HG03135 (cell line): ENCODE results near the gene PCK1.

Experiments used
- ATAC-seq: cut with Tn5 transposase; IDR thresholded peaks from one replicate; pipeline ENCODE4 v1.9.1; 2021; ENCODE audit warnings: mild to moderate bottlenecking, moderate library complexity; ENCODE audit not compliant: unreplicated experiment

The PCK1 gene

DNA sequence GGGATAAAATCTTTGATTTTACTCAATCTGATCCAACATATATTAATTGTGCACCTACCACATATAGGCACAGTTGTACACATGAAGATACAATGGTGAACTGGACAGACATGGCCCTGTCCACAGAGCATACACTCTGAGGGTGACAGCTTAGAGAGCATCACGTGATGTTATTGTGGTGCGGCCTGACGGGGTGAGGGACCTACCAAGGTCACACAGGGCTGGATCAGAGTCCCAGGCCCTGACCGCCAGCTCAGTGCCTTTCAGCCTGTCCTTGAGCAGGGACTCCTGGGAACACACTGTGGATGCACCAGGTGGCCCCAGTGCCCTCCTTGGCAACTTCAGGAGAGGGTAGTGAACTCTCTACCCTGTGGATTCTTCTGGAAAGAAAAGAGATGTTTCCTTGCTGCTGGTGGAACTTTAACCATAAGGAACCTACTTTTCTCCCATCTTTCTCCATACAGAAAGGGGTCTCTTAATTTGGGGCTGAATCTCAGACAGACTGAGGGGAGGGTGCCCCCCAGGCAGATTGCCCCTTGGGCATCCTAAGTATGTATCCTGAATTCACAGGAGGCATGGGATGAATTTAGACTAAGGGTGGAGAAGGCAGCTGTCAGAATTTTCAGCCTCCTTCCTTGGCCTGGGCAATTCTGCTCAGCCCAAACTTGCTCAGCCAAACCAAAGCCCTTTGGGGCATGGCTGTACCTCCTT, 26.5 kb downstream of the PCK1 start:
- no peak for ATAC-seq

DNA sequence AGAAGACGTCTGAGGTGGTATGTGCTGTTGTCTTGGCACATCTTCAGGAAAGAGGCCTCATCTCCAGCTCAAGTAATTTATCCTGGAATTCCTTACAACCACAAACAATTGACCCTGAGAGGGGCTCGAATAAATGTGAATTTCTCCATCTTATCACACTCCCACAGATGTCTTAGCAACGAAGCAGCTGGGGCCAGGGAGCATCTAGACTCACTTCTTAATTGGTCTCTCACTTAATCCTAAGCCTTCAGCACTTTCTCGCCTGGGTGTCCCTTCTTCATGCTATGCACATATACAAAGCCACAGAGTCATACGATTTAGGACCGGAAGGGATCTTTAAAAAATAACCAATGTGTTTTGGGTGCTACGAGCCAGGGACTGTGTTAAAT, 27.1 kb downstream of the PCK1 start:
- ATAC-seq, result no peak

DNA sequence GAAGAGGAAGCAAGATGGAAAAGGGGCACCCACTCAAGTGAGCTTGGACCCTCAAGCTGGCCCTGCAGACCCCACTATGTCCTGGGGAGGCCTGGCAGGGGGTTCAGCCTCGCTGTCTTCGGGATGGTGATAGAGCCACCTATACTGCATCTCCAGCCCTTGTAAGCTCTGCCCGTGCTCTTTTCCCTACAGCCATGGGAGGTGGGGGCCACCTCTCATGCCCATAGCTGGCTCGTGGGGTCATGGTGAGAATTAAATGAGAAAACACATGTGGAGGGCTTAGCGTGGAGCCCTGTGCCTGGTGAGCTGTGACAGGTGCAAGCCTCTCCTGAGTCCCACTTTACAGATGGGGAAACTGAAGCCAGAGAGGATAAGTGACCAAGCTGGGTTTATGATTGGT, 27.7 kb downstream of the PCK1 start:
- no peak for ATAC-seq

DNA sequence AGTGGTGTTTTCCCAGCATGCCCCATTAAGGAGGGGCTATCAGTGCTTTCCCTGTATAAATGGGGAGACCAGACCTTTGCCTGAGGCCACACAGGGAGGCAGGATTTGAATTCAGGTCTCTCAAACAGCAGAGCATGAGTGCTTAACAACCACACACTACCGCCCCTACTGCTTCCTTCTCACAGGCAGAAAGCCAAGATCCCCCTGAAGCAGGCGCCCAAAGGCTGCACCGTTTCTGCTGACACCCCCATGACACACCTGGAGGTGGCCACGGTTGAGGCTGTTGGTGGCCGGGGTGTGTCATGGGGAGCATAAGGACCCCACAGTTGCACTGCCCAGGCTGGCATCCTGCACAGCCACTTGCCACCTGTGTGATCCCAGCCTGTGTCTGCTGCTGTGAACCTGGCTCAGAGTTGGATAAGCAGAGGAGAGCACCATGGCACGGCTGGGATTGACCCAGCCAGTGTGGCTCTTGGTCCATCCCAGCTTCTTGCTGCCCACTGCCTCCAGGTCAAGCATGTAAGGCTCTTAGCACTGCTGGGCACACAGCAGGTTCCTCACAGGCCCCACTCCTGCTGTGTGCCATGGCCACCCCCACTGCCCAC, 28.3 kb downstream of the PCK1 start:
- no peak for ATAC-seq

DNA sequence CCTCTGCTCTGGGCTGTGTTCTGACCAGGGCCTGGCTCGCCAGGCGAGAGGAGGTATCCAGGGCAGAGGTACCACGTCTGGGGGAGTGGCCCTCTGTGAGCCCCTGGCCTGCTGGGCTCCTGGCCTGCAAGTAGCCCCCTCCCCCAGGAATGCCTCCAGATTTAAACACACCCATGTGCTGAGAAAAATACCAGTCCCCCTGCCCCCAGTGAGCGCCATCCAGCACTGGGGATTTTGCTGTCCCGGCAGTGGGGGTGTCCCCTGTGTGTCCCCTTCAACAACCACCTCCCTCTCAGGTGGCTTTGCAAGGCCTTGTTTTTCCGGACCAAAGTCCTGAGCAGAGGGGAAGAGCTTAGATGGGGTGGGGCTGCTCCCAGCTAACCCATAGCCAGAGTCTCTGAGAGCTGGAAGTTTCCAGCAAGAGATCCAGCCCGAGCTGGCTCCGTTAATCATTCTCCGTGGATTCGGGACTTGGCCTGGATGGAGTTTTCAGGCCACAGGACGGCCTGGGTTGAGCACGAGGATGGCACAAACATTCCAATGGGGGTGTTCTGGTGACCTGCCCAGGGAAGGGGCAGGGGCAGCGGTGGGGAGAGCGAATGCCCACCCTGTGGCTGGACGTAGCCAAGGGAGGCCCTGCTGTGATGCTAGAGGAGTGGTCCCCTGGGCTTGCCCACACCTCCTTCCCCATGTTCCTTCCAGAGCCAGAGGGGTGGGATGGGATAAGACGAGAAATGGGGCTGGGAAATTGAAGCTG, 29.0 kb downstream of the PCK1 start:
- ATAC-seq, result no peak

DNA sequence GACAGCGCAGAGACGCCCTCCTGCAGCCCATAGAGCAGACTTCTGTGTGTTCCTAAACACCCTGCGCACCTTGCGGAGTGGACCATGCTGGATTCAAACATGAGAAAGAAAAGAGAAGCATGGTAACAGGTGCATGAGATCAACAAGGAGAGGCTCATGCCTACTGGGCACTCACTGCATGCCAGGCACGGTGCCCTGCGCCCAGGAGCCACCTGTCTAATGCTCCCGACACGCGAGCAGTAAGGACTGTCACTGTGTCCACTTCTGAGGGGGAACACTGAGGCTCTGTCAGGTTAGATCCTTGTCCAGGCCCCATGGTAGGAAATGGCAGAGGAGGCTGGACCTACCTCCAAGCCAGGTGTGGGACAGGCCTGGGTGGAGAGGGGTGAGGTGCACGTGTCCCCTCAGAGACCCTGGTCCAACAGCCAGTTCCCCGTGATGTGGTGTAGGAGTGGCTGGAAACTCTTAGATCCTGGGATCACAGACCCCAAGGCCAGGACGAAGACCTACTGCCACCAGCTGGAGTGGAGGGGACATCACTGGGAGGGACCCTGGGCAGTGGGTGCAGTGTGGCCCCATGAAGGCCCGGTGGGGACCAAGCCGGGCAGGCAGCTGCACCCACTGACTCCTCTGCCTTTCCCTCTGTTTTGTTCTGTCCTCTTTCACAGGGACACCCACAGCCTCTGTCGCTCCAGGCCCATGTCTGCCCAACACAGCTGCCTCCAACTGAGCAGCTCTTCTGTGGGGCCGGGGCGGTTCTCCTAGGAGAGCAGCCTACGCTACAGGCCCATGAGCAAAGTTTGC, 29.8 kb downstream of the PCK1 start:
- no peak for ATAC-seq

DNA sequence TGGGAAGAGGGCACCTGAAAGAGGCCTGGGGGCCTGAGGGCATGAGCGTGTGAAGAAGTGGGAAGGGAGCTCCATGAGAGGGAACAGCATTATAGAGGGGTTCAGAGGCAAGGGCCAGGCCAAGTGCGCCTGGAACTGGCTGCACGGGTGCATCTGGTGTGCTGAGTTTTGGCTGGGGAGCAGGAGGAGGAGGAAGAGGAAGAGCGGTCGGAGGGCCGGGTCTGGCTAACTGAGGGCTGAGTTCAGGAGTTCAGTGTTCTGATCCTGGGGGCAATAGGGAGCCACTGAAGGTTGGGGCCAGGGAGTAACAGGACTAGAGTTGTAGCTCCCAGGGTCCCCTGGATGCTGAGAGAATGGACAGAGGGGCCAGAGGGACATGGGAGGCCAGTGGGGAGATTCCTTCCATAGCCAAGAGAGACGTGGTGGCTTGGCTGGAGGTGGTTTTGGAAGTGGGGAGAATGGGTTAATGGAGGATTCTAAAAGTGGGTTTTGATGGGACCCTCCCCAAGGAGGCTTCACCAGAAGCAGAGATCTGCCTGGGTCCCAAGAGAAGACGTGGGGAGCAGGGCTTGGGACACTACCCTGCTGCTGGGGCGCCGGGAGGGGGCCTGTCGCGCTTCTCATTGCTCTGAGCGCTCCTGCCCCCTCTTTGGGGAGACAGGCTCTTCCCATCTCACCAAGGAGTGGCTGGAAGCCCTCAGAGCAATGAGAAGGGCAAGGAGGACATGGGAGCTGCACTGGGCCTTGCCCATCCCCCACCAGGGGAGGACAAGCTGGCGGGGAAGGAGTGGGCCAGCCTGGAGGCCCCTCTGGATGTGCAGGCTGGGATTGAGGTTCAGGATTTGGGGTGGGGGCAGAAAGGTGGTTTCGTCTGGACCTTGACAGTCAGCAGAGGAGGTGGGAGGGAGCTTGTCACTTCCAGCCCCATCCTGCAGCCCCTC, 30.6 kb downstream of the PCK1 start:
- ATAC-seq, result no peak

DNA sequence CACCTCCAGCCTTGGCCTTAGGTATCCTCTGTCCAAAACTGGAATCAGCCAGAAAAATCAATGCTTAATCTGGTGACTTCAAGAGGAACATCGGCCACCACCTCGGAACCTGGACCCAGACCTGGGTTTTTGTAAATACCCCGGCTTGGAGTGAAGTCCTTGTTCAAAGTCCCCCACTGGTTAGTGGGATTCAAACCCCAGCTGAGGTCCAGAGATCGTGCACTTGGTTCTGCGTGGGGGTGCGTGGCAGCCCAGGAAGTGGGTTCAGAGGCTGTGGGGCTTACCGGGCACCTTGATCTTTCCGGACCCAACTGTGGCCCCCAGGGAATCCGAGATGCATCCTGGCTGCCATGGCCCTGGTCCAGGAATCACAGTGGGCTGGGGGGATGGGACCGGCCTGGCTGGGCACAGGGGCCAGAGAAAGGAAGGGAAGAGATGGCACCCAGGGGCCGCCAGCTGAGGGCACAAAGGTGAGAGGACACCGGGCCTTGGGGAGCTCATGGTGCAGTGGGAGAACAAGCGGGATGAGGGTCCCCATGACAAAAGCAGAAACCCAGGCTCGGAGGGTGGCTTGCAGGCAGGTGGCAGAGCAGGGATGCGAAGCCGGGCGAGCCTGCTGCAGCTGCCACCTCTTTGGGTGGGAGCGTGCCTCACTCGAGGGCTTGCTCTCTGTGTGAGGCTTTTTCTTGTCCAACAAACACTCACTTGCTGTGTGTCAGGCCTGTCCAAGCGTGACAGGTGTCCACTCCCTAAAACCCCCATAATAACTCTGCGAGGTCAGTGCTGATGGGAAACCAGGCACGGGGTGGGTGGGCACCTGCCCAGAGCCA, 31.6 kb downstream of the PCK1 start:
- ATAC-seq, result no peak

DNA sequence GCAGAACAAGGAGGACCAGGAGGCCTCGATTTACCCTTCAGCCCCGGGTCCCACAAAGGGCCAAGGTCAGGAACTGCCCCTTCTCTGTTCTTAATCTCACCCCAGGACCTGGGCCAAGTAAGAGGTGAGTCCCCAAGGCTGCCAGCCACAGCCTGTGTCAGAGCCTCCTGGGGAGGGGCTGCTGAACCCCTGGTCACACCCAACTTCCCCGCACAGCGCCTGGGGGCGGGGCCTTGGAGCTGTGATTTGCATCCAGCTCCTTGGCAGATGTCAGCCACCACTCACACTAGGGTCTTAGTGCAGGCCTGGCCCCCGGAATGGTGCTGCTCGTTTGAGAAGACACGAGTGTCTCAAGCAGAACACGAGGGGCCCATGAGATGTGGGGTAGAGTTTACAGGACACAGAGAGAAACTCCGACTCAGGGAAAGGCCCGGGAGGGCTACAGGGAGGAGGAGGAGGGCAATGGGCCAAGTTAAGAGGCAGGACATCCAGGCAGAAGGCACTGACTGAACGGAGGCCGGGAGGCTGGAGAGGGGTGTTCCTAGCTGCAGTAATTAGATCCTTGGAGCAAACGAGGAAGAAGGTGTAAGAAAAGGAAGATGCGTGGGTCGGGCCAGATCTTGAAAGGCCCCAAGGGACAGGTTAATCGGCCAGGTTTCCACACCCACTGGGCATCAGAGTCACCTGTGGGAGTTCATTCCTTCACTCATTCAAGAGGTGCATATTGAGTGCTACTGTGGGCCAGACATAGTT, 32.4 kb downstream of the PCK1 start:
- ATAC-seq, result no peak

DNA sequence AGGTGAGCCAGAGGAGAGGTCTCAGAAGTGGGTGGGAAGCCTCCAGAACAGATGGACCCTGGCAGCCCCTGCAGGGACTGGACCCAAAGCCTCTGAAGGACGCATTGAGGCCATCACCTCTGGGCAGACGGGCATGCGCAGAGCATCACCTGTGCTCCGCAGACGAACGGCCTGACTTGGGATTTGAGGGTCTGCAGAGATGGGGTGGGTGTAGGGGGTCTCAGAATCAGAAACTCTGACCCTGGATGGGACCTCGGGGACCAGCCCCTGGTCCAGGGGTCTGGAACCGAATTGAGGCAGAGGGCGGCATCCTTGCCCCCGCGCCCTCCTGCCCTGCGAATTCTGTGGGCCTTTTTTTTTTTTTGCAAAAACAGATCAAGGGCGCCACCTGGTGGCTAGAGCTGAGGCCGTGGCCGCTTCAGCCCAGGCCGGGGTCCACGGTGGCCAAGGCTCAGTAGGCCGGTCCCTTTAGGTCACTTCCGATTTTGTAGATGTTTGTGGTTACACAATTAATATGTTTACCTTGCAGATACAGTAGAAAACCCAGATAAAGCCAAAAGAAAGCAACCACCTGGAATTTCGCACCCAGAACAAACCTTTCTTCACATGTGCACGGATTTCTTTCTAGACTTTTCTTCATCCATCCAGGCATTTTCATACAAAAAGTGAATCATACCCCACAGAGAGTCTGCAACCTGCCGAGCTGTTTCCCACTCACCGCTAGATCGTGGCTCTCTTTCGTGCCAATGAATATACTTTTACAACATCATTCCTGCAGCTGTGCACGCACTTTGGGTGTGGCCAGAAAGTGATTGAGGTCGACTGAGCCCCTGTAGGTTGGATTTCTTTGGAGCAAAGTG, 33.4 kb downstream of the PCK1 start:
- no peak for ATAC-seq

DNA sequence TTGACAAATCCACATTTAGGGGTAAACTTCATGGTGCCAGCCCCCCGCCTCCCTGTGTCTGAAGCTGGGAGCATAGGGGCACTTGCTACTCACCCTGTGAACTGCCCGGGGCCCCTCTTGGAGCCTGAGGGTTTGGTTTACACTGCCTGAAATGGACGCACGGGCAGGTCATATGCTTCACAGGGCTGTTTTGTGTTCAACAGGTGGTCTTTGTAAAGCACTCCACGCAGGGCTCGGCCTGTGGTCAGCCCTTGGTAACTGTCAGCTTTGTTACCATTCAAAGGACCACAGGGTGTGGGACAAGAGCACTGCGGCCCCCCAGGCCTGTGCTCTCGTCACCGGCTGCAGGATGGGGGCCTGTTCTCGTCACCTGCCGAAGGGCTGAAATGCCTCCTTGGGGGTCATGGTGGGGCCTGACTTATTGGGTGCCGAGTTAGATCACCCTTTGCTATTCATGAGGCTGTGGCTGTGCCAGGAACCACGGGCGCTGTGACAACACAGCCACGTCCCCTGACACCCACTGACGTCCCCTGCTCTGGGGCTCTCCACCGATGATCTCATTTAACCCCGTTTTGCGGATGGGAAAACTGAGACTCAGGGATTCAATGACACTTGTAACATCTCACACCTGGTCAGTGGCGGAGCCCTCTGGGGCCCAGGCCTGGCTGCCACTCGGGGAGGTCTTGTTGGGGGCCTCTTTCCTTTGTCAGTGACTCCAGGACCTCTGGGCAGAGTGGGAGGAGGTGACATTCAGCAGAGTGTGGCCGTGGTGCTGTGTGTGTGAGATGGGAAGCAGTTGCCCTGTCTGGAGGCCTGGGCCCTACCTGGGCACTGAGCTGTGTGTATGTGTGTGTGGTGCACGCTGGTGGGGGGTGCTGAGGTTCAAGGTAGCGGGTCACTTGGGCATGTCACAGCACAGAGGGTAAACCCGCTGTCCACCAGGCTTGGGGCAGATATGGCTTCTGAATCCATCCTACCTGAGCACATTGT, 34.4 kb downstream of the PCK1 start:
- no peak for ATAC-seq

DNA sequence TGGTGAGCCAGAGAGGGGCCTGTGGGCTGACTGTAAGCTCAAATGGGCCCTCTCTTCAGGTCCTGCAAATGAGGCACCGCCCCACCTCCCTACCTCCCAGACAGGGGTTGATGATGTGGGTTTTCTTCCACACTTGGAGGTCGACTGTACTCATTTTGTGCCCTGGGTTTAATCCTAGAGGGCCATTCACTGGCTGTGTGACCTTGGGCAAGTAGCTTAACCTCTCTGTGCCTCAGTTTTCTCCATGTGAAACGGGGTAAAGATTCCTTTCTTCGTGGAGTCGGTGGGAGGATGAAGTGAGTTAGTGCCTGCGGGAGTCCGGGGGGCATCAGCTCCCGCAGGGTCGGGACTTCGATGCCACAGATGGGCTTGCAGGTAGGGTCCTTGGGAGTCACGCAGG, 35.4 kb downstream of the PCK1 start:
- no peak for ATAC-seq

DNA sequence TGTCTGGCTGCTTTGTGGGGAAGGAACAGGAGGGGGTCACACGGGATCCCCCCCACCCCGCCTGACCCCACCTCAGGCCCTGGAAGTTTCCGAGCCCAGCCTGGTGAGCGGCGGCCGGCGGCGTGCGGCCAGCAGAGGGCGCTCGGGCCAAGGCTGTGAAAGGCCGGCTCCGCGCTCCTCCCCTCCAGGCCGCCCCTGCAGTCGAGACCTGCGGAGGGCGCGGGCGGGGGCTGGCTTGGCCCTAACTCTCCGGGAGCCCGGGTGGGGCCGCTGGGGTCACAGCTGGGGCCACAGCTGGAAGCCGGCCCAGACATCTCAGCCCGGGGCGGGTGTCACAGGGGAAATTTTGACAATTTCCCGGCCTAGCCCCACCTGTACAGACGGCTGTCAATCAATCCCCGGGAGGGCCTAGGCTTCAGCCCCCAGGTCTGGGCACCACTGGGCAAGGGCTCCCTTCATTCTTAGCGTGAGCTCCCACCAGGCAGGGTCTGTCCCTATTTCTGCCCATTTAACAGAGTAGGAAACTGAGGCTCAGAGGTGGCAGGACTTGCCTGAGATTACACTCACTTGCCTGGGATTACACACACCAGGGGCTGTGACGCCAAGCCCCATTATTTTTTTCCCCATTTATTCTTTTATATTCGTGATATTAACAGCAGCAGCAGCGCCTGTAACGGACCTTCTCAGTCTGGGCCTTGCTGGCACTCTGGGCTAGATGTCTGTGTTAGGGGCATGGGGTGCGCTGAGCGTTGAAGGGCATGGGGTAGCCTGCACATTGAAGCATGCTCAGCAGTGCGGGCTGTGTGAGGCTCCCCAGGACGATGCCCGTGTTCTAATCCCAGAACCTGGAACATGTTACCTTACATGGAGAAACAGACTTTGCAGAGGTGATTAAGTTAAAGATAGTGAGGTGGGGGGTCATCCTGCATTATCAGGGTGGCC, 36.4 kb downstream of the PCK1 start:
- ATAC-seq, result no peak

DNA sequence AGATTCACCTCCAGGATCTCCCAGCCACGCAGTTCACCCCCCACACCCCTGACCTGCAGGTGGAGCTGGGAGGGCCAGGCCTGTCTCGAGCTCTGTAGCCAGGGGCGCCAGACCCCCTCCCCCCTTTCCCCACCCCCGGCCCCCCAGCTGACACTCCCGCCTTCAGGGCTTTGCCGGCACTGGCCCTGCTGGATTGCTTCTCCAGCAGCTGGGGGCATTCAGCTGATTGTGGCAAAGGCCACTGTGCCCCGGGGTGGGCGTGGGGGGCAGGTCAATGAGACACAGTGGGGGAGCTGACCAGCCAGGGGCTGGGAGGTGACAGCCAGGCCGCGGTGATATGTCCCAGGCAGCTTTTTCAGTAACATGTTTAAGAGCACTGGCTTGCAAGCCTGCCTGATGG, 37.1 kb downstream of the PCK1 start:
- ATAC-seq, result no peak

DNA sequence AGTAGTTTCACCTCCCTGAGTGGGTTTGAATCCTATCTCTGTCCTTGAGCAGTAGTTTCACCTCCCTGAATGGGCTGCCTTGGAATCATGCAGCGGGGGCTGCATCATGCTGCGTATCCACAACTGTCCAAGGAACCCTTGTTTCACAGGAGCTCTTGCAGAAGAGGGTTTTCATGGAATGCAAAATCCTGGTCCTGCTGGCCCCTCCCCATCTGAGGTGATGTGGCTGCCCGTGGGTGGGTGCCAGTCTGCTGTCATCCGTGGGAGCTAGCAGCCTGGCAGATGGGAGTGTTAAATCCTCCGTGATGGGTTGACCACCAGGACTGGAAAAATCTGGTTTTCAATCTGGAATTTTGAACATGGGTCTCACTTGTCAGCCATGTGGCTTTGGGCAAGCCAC, 37.6 kb downstream of the PCK1 start:
- ATAC-seq, result no peak
